ENCODE measurements around the gene ZNF750. TPM values are rescaled to one million over a fixed set of nuclear protein-coding genes. Genes with fewer than 3 reads are reported as not detected.

The ZNF750 gene
- total RNA-seq, 2 experiments from 2014 or later: not detected

DNA sequence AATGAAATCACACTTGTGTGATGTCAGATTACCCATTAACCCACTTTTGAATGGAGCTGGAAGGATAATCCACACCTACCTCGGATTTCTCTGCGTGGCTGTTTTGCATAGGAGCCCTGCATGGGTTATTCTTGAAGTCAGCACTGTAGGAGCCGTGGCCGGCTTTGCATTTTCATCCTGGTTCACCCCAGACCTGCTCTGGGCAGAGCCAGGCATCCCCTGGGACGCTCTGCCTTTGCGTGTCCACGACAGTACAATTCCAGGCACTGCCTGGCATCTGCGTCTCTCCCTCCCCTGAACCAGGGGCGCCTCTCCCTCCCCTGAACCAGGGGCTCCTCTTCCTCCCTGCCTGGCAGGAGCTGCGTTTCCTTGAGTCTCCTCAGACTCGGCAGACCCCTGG lies 29.7 kb upstream of the ZNF750 start:
- POLR2A ChIA-PET: no interaction called here
- DNase-seq (no peak), ATAC-seq (ENCODE audit: low read depth) (no peak)
- no peak overlapping the region for H3K4me3 Mint-ChIP-seq
- peaks cover 15% of the 10 kb centered on the region for H3K4me1 Mint-ChIP-seq
- H3K27me3 Mint-ChIP-seq: no peaks in the 10 kb centered on the region
- H3K36me3 Mint-ChIP-seq: peaks cover 8% of the 10 kb centered on the region
- H3K9me3 Mint-ChIP-seq: no peaks in the 10 kb centered on the region
- H3K27ac Mint-ChIP-seq: no peak overlapping the region

- ATAC-seq (ENCODE audit: low read depth) (no peak), DNase-seq (no peak)
- H3K36me3 Mint-ChIP-seq: peaks cover 8% of the 10 kb centered on the region
- no peak overlapping the region for H3K27ac Mint-ChIP-seq
- POLR2A ChIA-PET: no interaction called here
- H3K4me1 Mint-ChIP-seq: peaks cover 23% of the 10 kb centered on the region
- H3K27me3 Mint-ChIP-seq: no peaks in the 10 kb centered on the region
- no peak overlapping the region for H3K4me3 Mint-ChIP-seq
- no peaks in the 10 kb centered on the region for H3K9me3 Mint-ChIP-seq
These were observed 28.9 kb upstream of the ZNF750 start for GRCh38 chr17:82868715-82869131.

GRCh38 chr17:82867763-82868325 lies 28.0 kb upstream of the ZNF750 start:
- Mint-ChIP-seq H3K9me3 (no peaks in the 10 kb centered on the region), H3K27me3 (no peaks in the 10 kb centered on the region), H3K36me3 (peaks cover 8% of the 10 kb centered on the region), H3K27ac (peak overlapping the region; percentile 19), H3K4me1 (peaks cover 31% of the 10 kb centered on the region), H3K4me3 (no peak overlapping the region)
- DNase-seq (no peak), ATAC-seq (ENCODE audit: low read depth) (no peak)
- POLR2A ChIA-PET: no interaction called here

DNA sequence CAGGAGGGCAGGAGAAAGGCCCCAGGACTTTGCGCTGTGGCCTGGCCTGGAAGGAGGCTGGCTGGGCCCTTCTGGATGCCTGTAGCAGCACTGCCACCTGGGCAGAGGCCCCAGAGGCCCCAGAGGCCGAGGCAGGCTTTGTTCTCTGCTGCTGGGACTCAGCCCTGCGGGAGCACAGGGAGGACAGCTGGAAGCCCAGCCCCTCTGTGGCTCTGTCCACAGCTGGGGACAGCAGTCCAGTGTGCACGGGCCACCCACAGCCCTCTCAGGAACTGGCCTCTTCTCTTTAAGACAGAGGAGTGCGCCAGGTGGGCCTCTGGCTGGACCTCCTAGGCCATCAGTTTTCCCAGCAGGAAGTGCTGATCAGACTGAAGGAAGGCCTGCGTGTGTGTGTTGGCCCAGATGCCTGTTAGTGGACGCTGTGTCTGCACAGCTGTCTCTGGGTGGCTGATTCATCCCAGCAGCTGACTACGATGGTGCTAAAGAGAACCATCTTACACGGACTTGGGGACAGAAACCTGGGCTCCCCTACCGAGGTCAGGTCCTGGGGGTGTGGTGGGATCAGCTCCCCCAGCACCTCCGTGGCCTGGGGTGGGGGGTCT lies 26.9 kb upstream of the ZNF750 start:
- Mint-ChIP-seq H3K9me3 (no peaks in the 10 kb centered on the region), H3K4me1 (peaks cover 36% of the 10 kb centered on the region), H3K27ac (no peak overlapping the region), H3K4me3 (no peak overlapping the region), H3K36me3 (peaks cover 8% of the 10 kb centered on the region), H3K27me3 (no peaks in the 10 kb centered on the region)
- DNase-seq (no peak), ATAC-seq (ENCODE audit: low read depth) (no peak)
- POLR2A ChIA-PET: no interaction called here

- peak overlapping the region; percentile 98 for H3K27ac Mint-ChIP-seq
- no peaks in the 10 kb centered on the region for H3K9me3 Mint-ChIP-seq
- H3K27me3 Mint-ChIP-seq: no peaks in the 10 kb centered on the region
- peak overlapping the region; percentile 52 for H3K4me3 Mint-ChIP-seq
- H3K4me1 Mint-ChIP-seq: peaks cover 38% of the 10 kb centered on the region
- ATAC-seq (ENCODE audit: low read depth) (no peak), DNase-seq (no peak)
- POLR2A ChIA-PET: no interaction called here
- peaks cover 8% of the 10 kb centered on the region for H3K36me3 Mint-ChIP-seq
These were observed 26.1 kb upstream of the ZNF750 start for GRCh38 chr17:82865774-82866395.

DNA sequence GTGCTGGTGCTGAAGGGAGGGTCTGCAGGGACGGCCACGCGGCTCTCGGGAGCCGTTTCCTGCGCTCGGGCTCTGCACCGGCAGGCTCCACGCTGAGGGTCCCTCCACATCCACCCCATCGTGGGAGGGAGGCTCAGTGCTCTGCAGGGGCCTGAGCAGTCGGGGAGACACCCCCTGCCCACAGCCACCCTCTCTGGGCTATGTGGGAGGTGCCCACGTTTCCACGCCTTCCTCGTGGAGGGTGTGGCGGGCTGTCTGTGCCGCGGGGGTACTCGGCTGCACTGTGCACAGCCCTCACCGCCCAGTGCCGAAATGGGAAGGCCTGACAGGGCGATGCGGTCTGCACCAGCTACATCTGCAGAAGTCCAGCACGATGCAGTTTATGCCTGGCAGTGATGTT lies 25.5 kb upstream of the ZNF750 start:
- Mint-ChIP-seq H3K36me3 (peaks cover 2% of the 10 kb centered on the region), H3K4me1 (peaks cover 40% of the 10 kb centered on the region), H3K27ac (peak overlapping the region; percentile 98), H3K27me3 (no peaks in the 10 kb centered on the region), H3K9me3 (no peaks in the 10 kb centered on the region), H3K4me3 (peak overlapping the region; percentile 82)
- ATAC-seq (ENCODE audit: low read depth): no peak
- no peak for DNase-seq
- POLR2A ChIA-PET: interaction anchor here (0.6 to 3.3 kb wide), 4 partner anchors 14 to 186 kb away, joined by 3 to 48 read pairs (median 12); no protein-coding TSS in a partner anchor

DNA sequence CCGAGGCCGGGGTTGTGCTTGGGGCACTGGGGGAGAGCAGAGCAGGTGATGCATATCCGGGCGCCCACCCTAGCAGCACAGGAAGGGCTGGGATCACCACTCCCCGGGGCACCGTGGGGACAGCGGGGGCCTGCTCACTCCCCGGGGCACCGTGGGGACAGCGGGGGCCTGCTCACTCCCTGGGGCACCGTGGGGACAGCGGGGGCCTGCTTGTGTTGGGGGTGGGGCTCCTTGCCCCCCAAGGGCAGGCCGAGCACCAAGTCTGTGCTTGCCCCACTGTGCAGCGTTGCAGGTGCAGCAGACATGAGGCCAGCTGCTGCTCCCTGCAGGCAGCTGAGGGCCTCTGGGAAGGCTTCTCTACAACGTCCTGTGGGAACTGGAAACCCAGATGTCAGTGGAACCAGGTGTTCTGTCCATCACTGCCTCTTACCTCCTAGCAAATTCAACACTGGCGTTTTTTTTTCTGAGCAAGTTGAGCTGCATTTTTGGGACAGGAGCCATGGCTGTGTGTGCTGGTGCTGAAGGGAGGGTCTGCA lies 25.0 kb upstream of the ZNF750 start:
- H3K4me1 Mint-ChIP-seq: peaks cover 45% of the 10 kb centered on the region
- H3K36me3 Mint-ChIP-seq: peaks cover 2% of the 10 kb centered on the region
- peak; percentile 1 for ATAC-seq (ENCODE audit: low read depth)
- H3K27ac Mint-ChIP-seq: peak overlapping the region; percentile 98
- DNase-seq: no peak
- H3K4me3 Mint-ChIP-seq: peak overlapping the region; percentile 82
- no peaks in the 10 kb centered on the region for H3K9me3 Mint-ChIP-seq
- POLR2A ChIA-PET: interaction anchor here (0.6 to 3.3 kb wide), 10 partner anchors 14 to 336 kb away, joined by 3 to 48 read pairs (median 3); no protein-coding TSS in a partner anchor
- no peaks in the 10 kb centered on the region for H3K27me3 Mint-ChIP-seq

DNA sequence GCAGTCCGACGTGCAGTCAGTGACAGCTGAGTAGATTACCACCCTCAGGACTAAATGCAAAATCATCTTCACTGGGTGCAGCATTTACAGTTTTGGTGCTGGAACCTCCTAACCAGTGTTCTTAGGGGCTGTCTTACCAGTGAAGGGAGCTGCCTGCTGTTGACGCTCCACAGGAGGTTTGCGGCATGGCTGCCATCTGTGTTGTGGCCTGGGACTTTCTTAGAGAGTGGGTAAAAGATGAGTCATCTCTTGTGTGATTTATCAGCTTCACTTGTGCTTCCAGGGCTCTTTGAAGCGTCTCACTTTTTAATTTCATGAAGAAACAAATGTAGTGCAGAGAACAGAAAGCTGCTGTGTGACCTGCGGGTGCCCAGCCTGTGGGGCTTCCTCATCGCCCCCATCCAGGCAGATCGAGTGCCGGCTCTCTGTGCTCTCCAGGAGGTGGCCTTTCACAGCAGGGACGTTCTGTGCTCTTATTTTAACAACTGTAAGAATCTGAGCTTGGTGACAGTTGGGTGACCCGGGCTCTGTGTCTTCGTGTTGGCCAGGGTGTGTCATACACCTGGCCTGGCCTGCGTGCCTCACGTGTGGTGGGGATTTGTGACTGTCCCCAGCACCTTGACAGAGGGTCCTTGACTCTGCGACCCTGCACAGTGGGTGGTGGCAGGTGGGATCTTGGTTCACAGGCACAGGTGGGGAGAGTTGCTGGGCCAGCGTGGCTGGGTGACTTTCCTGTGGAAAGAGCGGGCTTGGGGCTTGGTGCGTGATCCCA lies 24.3 kb upstream of the ZNF750 start:
- Mint-ChIP-seq H3K36me3 (peaks cover 4% of the 10 kb centered on the region), H3K4me3 (peak overlapping the region; percentile 82), H3K9me3 (no peaks in the 10 kb centered on the region), H3K27me3 (no peaks in the 10 kb centered on the region), H3K4me1 (peaks cover 51% of the 10 kb centered on the region), H3K27ac (peak overlapping the region; percentile 98)
- DNase-seq (peak; percentile 86), ATAC-seq (ENCODE audit: low read depth) (peak; percentile 91)
- POLR2A ChIA-PET: interaction anchor here (0.6 to 3.3 kb wide), 17 partner anchors 9 to 406 kb away, joined by 3 to 48 read pairs (median 3); partner anchors contain the start of gene NARF

- POLR2A ChIA-PET: interaction anchor here (0.7 to 3.3 kb wide), 14 partner anchors 9 to 405 kb away, joined by 3 to 48 read pairs (median 3); partner anchors contain the start of gene NARF
- no peak for ATAC-seq (ENCODE audit: low read depth)
- peak overlapping the region; percentile 82 for H3K4me3 Mint-ChIP-seq
These were observed 23.6 kb upstream of the ZNF750 start for GRCh38 chr17:82863383-82863940.

GRCh38 chr17:82862737-82863382 lies 23.0 kb upstream of the ZNF750 start:
- no peaks in the 10 kb centered on the region for H3K27me3 Mint-ChIP-seq
- H3K27ac Mint-ChIP-seq: peak overlapping the region; percentile 98
- POLR2A ChIA-PET: interaction anchor here (0.9 to 3.3 kb wide), 6 partner anchors 16 to 405 kb away, joined by 3 to 48 read pairs (median 6); partner anchors contain the start of gene NARF
- H3K4me1 Mint-ChIP-seq: peaks cover 60% of the 10 kb centered on the region
- H3K4me3 Mint-ChIP-seq: peak overlapping the region; percentile 82
- DNase-seq (no peak), ATAC-seq (ENCODE audit: low read depth) (no peak)
- no peaks in the 10 kb centered on the region for H3K9me3 Mint-ChIP-seq
- H3K36me3 Mint-ChIP-seq: peaks cover 4% of the 10 kb centered on the region

More at GRCh38 chr17:82863383-82863940, 23.6 kb upstream of the ZNF750 start:
- DNase-seq: no peak
- H3K9me3 Mint-ChIP-seq: no peaks in the 10 kb centered on the region
- H3K4me1 Mint-ChIP-seq: peaks cover 55% of the 10 kb centered on the region
- no peaks in the 10 kb centered on the region for H3K27me3 Mint-ChIP-seq
- H3K27ac Mint-ChIP-seq: peak overlapping the region; percentile 98
- H3K36me3 Mint-ChIP-seq: peaks cover 4% of the 10 kb centered on the region

- Mint-ChIP-seq H3K4me3 (no peak overlapping the region), H3K36me3 (peaks cover 5% of the 10 kb centered on the region), H3K9me3 (no peaks in the 10 kb centered on the region), H3K27ac (peak overlapping the region; percentile 98), H3K27me3 (no peaks in the 10 kb centered on the region), H3K4me1 (peaks cover 63% of the 10 kb centered on the region)
- POLR2A ChIA-PET: interaction anchor here (0.9 to 3.3 kb wide), 3 partner anchors 16 to 23 kb away, joined by 3 to 48 read pairs (median 3); no protein-coding TSS in a partner anchor
- ATAC-seq (ENCODE audit: low read depth): no peak
- DNase-seq: no peak
These were observed 22.4 kb upstream of the ZNF750 start for GRCh38 chr17:82862191-82862590.

- POLR2A ChIA-PET: interaction anchor here (0.6 to 1.0 kb wide), 3 partner anchors 17 to 521 kb away, joined by 3 read pairs; no protein-coding TSS in a partner anchor
- Mint-ChIP-seq H3K27me3 (no peaks in the 10 kb centered on the region), H3K4me3 (no peak overlapping the region), H3K36me3 (peaks cover 7% of the 10 kb centered on the region), H3K9me3 (no peaks in the 10 kb centered on the region), H3K27ac (peak overlapping the region; percentile 51), H3K4me1 (peaks cover 64% of the 10 kb centered on the region)
- ATAC-seq (ENCODE audit: low read depth) (no peak), DNase-seq (no peak)
These were observed 21.6 kb upstream of the ZNF750 start for GRCh38 chr17:82861393-82861775.

Measured in activated naive CD8-positive, alpha-beta T cell treated with anti-CD3 and anti-CD28 coated beads, Interleukin-2, amount 10 ng/mL, durations not matched to agents 7 days and 5 days (primary cell).